D721Med (cell line): ENCODE results near the gene EHF.

ENCODE experiments used
- DNase-seq: peaks from one replicate; pipeline ENCODE4 v3.0.0; 2011; ENCODE audit warnings: low spot score; ENCODE audit not compliant: insufficient read length
- FAIRE-seq: peaks from 2 replicates; lab custom pipeline; 2011; peaks lifted over from hg19 to GRCh38; lab: Jason Lieb, UNC
- CTCF ChIP-seq: IDR thresholded peaks from 2 replicates; pipeline ENCODE4 v1.5.1; 2012; ENCODE audit warnings: mild to moderate bottlenecking, control low read depth; ENCODE audit not compliant: insufficient read depth; ENCODE audit errors: missing control alignments

Gene EHF

GRCh38 chr11:34696862-34697261 lies 76.0 kb downstream of the EHF start:
- DNase-seq: no peak
- FAIRE-seq: no peak
- no peak for TF ChIP-seq CTCF

GRCh38 chr11:34706709-34707461 lies 86.0 kb downstream of the EHF start:
- DNase-seq: no peak
- TF ChIP-seq CTCF: no peak
- no peak for FAIRE-seq

GRCh38 chr11:34707462-34707840 lies 86.6 kb downstream of the EHF start:
- DNase-seq (no peak), FAIRE-seq (no peak)
- no peak for TF ChIP-seq CTCF
